Activated T-cell treated with anti-CD3 and anti-CD28 coated beads for 48 hours (primary cell): Measurements from ENCODE around the gene CRIM1.

Source experiments
- DNase-seq: peaks from one replicate; pipeline ENCODE4 v3.0.0-alpha.2; 2020; ENCODE audit warnings: low read depth

Gene CRIM1

GRCh38 chr2:36423619-36424120, 68.1 kb downstream of the CRIM1 start:
- DNase-seq = no peak

- DNase-seq = no peak
These were observed 70.2 kb downstream of the CRIM1 start for GRCh38 chr2:36425608-36426355.

- DNase-seq = no peak
These were observed 72.2 kb downstream of the CRIM1 start for GRCh38 chr2:36427790-36428243.

GRCh38 chr2:36430549-36430948, 75.0 kb downstream of the CRIM1 start:
- no peak for DNase-seq

- DNase-seq = no peak
These were observed 76.9 kb downstream of the CRIM1 start for GRCh38 chr2:36432479-36432878.

- no peak for DNase-seq
These were observed 78.0 kb downstream of the CRIM1 start for GRCh38 chr2:36433311-36434217.

GRCh38 chr2:36438449-36438977, 82.9 kb downstream of the CRIM1 start:
- DNase-seq = no peak

- no peak for DNase-seq
These were observed 83.5 kb downstream of the CRIM1 start for GRCh38 chr2:36439084-36439483.

GRCh38 chr2:36441065-36441625, 85.6 kb downstream of the CRIM1 start:
- DNase-seq = no peak

- DNase-seq = no peak
These were observed 86.2 kb downstream of the CRIM1 start for GRCh38 chr2:36441816-36442215.

GRCh38 chr2:36444216-36444936, 88.8 kb downstream of the CRIM1 start:
- no peak for DNase-seq

GRCh38 chr2:36445185-36445866, 89.7 kb downstream of the CRIM1 start:
- no peak for DNase-seq

- no peak for DNase-seq
These were observed 90.7 kb downstream of the CRIM1 start for GRCh38 chr2:36446294-36446693.

GRCh38 chr2:36449213-36449612, 93.6 kb downstream of the CRIM1 start:
- no peak for DNase-seq

GRCh38 chr2:36449943-36450392, 94.4 kb downstream of the CRIM1 start:
- DNase-seq = no peak

- DNase-seq = no peak
These were observed 95.1 kb downstream of the CRIM1 start for GRCh38 chr2:36450466-36451196.

GRCh38 chr2:36451512-36451911, 95.9 kb downstream of the CRIM1 start:
- DNase-seq = no peak

- DNase-seq = no peak
These were observed 96.7 kb downstream of the CRIM1 start for GRCh38 chr2:36452260-36452659.

- DNase-seq = no peak
These were observed 98.1 kb downstream of the CRIM1 start for GRCh38 chr2:36453652-36454051.

GRCh38 chr2:36455011-36455410, 99.4 kb downstream of the CRIM1 start:
- no peak for DNase-seq
